ENCODE measurements around the gene JAZF1. TPM values are rescaled to one million over a fixed set of nuclear protein-coding genes. Genes with fewer than 3 reads are reported as not detected.

JAZF1 gene
- total RNA-seq, 2 donors from 2014 or later: 33.6 to 39.8 TPM

DNA sequence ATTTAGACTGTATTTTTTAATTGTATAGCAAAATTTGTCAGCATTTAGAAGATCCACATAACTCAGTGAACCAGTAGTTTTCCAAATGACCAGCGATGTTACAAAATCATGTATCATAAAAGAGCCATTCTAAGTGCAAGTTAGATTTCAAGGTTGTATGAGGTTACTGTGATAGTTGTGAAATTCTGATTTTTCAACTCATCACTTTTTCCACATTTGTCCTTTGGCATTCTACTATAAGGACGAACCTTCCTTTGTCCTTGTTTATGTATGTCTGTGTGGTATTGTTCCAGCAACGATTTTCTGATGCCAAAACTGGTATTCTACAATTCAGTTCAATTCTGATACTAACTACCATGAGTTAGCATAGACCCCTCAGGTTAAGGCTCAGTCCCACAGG is 376.5 kb downstream of the JAZF1 start:
- intact Hi-C loops (cut with DNase I): no loop called here
- no peak for DNase-seq (ENCODE audit: low spot score)

DNA sequence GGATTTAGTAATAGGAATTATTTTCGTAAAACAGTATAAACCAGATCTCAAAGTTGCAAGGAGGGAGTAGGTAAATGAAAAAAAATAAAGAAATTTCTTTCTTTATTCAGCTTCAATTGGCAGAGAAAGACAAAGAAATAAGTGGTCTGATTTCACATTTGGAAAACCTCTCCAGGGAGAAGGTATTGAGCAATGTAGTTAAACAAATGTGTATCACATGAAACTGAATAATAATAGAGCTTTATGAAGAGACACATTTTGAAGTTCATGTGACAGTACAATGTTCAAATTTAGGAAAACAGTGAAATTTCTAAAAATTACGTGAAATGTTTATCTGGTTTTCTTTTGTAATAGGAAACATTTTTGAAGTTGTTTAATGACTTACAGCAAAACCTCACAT is 377.6 kb downstream of the JAZF1 start:
- intact Hi-C loops (cut with DNase I): no loop called here
- DNase-seq (ENCODE audit: low spot score): no peak

DNA sequence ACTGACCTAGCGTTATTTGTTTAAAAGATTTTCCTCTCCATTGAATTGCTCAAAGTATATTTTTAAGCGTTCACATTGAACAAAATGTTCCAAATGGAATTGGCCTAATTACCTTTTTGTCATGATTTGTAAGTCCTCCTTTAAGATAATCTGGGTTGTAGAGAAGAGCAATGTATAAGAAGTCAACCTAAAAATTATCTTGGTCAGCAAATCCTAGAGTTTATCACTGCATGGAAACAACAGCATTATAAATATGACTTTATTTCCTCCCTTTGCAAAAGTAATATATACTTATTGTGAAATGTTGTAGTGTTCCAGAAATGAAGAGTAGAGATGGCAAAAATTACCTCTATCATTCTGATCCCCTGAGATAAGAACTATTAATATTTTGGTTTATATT is 381.4 kb downstream of the JAZF1 start:
- no peak for DNase-seq (ENCODE audit: low spot score)
- intact Hi-C loops (cut with DNase I): no loop called here

DNA sequence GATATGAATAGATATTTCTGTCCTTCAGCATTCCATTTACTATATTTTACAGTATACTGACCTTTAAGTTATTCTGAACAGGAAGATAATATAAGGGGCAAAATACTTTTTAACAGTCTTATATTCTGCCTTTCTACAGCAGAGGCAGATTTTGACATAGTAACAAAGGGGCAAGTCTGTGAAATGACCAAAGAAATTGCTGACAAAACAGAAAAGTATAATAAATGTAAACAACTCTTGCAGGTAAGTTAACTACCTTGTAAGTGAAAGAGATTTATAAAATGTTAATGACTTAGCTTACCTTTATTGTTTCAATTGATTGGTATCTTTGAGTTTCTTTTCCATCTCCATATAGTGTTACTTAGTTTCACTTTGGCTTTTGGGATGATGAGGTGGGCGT is 384.6 kb downstream of the JAZF1 start:
- intact Hi-C loops (cut with DNase I): no loop called here
- no peak for DNase-seq (ENCODE audit: low spot score)

DNA sequence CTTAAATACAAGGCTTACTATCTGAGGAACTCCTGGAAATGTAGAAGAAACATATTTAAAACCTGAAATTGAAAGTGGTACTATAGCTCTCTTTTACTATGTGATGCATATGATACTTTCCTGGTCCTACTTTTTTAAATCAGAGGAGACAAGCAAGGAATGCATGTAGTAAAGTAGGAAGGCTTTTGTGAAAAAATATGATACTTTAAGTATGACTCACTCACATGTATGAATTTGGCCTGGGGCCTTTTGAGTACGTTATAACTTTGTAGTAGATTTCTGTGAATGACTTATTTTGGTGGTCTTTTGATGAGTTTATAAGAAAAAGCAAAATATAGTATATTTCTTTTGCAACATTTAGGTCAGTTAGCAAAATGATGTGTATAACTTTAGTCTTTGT is 386.8 kb downstream of the JAZF1 start:
- no peak for DNase-seq (ENCODE audit: low spot score)
- intact Hi-C loops (cut with DNase I): no loop called here

DNA sequence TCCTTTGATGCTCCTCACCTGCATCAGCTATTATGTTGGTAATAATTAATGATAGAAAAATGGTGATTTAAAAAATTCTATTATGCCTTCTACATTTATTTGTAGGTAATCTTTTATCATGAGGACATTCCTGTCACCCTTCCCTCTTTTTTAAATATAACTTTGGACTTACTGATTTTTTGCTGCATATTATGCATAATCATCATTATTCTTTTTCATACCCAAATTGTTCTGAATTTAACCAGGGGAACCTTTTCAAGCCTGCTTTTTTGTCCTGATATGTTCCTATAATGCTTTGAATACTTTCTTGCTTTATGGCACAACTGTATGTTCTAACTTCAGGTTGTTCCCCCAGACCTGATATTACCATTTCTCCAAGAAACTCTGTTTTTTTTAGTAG is 392.2 kb downstream of the JAZF1 start:
- DNase-seq (ENCODE audit: low spot score): no peak
- intact Hi-C loops (cut with DNase I): no loop called here

DNA sequence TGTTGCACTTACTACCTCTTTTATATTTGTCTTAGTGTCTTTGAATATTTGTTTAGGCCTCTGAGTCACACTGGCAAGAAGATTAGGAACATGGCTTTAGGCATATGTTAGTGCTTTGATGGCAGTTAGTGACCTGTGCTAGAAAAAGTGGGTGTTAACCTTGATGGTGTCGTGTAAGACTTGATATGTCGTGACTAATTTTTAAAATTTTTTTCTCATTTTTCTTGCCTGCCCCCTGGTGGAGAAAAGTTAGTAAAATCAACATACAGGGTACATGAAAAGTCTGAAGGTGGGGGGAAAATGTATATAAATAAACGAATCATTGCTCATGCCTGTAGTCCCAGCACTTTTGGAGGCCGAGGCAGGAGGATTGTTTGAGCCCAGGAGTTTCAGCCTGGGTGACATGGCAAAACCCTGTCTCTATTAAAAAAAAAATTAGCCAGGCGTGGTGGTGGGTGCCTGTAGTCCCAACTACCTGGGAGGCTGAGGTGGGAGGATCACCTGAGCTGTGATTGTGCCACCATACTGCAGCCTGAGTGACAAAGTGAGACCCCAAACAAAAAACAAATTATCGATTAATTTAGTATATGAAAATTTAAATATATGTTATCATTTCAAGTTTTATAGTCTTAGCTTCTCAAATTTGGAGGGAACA is 396.1 kb downstream of the JAZF1 start:
- no peak for DNase-seq (ENCODE audit: low spot score)
- intact Hi-C loops (cut with DNase I): no loop called here

DNA sequence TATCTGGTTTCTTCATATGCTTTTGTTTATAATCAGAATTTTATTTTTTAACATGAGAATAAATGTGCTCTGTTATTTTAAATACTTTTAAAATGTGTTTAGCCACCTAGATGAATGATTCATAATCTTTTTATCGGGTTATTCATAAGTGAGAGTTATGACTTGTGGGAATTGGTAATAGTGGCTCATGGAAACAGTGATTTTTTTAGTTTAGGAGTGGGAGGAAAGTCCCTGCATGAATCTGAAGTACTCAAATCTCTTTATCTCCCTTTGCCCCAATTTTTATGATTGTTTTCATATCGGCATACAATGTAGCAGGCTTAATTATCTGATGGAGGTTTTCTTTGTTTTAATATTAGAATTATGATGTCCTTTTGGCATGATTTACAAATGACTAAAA is 397.7 kb downstream of the JAZF1 start:
- no peak for DNase-seq (ENCODE audit: low spot score)
- intact Hi-C loops (cut with DNase I): no loop called here

DNA sequence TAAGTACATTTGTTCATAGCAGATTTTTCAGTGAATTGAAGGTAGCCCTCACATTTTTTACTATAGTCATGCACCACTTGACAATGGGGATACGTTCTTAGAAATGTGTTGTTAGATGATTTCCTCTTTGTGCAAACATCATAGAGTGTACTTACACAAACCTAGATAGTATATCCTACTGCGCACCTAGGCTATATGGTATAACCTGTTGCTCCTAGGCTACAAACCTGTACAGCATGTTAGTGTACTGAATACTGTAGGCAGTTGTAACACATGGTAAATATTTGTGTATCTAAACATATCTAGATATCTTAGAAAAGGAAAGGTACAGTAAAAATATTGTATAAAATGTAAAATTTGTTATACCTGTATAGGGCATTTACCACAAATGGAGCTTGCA is 399.4 kb downstream of the JAZF1 start:
- intact Hi-C loops (cut with DNase I): no loop called here
- no peak for DNase-seq (ENCODE audit: low spot score)

Other genes with a start within 250 kb of the JAZF1 start
- gene CREB5, start 231.7 kb upstream of the JAZF1 start, total RNA-seq: 10 to 100 TPM; 21.5 to 21.9 TPM

Measured in posterior vena cava (tissue), 2 donors.